GM18508 (cell line): ENCODE results near the gene LENG9.
"Not testable (repeated sequence)": the region's sequence is repeated elsewhere in the genome, so short reads cannot be mapped to it uniquely, and the experiment has no call there.

ENCODE experiments used
- ATAC-seq: cut with Tn5 transposase; IDR thresholded peaks from one replicate; pipeline ENCODE4 v1.9.1; 2021; ENCODE audit warnings: moderate number of reproducible peaks; ENCODE audit not compliant: insufficient read depth, unreplicated experiment

The LENG9 gene

DNA sequence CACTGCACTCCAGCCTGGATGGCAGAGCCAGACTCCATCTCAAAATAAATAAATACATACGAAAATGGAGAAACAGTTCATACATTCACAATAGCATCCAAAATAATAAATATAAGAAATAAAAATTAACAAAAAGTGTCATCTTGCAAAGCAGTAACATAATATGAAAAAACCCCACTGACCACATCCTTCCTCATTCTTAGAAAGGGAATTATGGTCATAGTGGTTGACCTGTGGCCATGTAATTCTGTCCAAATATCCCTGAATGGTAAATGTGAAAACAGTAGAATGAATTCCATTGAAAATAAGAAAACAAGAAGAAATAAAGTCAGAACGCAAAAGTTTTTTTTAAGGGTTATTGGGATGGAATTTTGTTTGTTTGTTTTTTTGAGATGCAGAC lies 16.5 kb upstream of the LENG9 start:
- no peak for ATAC-seq

DNA sequence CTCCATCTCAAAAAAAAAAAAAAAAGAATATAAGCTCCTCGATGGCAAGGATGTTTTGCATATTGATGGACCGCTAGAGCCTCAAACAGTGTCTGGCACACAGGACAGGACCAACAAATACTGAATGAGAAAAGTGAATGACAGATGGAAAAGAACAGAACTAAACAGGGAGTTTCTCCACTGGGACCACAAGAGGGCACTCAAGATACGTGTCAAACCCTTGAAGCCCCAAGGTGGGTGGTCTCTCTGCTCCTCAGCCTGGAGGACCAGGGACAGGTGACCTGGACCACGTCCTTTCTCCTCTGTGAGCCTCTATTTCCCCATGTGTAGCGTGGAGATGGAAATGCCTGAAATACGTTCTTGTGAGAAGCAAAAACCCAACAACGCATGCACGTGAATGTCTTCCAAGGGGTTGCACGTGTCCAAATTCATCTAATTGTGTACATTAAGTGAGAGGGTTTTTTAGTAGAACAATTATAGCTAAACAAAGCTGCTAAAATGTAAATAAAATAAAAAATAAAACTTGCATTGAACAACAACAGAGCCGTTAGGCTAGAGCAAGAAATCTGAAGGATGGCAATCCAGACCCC lies 15.2 kb upstream of the LENG9 start:
- no peak for ATAC-seq

DNA sequence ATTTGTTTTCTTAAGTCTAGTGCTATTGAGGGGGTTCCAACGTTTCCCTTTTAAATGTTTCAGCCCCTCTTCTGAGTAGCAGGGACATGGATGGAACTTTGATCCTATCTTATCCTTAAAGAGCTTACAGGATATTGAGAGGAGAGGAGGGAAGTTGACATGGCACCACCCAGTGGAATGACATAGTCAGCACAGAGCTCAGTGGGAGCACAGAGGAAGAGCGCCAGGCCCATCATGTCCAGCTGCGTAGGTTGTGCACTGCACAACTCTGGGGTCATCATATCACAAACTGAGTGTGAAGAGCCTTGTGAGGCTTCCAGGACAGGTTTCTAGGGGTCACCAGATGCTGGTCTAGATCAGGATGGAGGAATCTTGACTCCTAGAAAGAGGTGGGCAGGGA lies 14.1 kb upstream of the LENG9 start:
- no peak for ATAC-seq

DNA sequence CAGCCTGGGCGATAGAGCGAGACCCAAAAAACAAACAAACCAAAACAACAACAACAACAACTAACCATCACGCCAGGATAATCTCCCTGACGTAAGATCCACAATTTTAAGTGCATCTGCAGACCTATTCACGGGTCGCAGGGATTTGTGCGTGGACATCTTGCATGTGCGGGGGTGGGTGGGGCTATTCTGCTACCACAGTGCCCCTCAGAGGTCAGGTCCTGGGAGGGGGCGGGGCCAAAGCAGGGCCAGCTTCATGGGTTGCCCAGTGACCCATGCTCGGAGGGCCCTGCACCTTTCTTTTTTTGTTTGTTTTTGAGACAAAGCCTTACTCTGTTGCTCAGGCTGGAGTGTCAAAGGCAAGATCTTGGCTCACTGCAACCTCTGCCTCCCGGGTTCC lies 12.1 kb upstream of the LENG9 start:
- no peak for ATAC-seq

DNA sequence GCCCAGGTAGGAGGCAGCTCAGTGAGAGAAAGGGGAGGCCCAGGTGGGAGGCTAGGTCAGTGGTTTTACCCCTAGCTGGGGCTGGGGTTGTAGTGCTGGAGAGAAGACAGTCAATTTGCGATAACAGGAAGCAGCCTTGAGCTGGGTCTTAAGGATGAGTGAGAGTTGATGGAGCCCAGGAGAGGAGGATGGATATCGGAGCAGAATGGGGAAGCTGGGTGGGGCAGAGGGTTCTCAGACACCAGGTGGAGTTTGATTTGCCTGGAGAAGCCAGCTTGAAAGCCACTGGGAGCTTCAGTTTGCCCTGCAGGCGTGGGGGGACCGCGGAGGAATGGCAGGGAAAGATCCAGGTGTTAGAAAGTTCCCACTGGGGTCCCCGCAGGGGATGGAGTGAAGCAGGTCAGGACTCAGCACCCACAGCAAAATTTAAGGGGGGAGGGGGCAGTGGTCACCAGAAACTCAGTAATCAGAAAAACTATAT lies 10.4 kb upstream of the LENG9 start:
- no peak for ATAC-seq

DNA sequence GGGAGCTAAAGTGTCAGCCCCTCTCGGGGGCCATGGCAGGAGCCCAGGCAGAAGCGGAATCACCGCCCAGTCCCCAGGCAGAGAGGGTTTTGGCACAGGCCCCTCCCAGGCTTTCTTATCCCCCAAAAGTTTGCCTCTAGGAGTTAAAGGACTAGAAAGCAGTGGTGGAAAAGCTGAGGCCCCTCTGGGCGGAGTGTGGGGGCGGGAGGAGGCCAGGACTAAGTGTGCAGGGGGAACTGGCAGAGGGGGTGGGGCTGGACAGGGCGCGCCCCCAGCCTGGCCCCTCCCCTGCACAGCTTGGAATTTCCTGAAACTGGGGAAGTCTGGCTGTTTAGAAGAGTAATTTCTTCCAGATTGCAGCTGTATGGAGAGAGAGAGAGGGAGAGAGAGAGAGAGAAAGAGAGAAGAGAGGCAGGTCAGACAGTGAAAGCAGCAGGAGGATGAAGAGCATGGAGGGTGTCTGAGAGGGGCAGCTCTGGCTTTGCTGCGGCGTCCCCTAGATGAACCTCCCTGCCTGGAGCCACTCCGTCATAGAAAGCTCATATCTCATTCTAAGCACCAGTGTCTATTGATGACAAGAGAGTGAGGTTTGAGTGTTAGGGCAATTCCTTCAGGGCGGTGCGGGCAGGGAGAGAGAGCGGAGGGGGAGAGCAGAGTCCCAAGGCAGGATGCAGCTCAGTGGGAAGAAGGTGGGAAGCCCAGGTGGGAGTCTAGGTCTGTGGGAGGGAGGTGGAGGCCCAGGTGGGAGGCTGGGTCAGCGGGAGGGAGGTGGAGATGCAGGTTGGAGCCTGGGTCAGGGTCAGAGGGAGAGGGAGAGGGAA lies 9.7 kb upstream of the LENG9 start, which contains the start of gene CDC42EP5:
CDC42EP5 (minus strand) TSS at position 226 of the 821 bp plus-strand sequence. CDS start 7,749 bp downstream, outside the sequence.
- ATAC-seq = no peak

DNA sequence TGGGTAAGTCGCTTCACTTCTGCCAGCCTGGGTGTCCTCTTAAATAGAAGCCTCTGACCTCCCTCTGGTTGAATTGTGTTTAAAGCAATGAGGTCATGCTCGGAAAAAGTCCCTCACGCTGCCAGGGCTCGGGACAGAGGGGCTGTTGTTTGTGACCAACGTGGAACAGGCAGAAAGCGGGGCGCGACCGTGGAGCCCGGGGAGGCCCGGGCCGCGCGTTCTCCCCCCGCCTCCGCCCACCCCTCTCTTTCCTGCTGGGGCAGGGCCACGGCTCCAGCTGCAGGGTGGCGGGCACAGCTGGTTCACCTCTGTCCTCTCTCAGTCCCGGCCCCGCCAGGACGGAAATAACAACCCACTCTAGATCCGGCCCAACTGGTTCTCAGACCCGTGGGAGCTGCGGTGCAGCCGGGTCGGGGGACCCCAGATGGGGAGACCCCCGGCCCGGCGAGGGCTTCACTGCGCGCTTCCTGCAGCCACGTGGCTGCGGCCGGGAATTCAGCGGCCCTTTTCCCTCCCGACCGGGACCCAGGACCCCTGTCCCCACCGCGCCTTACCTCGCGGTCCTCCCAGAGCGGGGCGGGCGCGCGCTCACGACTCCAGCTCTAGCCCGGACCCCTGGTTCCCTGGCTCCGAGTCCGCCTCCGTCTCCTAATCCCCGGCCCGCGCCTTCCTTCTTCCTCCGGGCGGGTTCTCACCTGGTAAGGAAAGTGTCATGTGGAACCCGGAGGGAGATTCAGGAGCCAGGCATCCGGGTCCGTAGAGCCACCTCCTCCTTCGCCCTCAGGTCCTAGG lies 7.6 kb upstream of the LENG9 start:
- ATAC-seq = no peak

DNA sequence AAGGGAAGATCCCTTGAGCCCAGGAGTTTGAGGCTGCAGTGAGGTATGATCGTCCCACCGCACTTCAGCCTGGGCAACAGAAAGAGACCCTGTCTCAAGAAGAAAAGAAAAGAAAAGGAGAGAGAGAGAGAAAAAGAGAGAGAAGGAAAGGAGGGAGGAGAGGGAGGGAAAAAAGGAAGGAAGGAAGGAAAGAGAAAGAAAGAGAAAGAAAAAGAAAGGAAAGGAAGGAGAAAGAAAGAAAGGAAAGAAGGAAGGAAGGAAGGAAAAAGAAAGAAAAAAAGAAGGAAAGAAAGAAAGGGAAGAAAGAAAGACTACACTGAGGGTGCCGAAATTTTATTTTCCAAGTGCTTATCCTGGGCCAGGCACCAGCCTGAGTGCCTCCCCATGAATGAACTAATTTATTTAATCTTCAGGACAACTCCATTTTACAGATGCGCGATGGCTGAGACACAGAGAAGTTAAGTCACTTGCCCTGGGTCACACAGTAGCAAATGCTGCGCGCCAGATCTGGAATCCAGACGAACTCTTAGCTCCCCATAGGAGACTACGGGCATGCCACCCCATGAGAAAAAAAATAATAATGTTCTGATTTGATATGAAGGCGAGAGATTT lies 6.8 kb upstream of the LENG9 start:
- no peak for ATAC-seq

DNA sequence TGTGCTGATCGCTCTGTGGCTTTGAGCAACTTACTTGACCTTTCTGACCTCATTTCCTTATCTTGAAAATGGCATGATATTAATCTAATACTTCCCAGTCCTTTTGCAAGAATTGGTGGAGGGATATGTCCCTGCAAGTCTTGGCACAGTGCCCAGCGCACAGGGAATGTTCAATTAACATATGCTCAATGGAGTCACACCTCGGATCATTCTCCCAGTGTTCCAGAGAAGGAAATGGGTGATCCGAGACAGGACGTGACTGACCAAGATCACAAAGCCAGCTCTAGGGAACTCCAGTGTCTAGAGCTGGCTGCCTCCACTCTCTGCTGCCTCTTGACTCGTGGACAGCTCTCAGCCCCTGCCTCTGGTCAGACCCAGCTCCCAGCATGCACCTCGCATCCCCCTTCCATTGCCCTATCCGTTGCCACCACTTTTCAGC lies 5.9 kb upstream of the LENG9 start:
- no peak for ATAC-seq

DNA sequence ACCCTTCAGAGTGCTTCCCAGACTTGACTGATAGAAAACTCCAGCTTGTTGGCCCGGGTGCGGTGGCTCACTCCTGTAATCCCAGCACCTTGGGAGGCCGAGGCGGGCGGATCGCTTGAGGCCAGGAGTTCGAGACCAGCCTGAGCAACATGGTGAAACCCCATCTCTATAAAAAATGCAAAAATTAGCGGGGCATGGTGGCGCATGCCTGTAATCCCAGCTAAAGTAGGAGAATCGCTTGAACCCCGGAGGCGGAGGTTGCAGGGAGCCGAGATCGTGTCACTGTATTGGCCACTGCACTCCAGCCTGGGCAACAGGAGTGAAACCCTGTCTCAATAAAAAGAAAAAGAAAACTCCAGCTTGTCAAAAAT lies 2.5 kb upstream of the LENG9 start:
- ATAC-seq = not testable (repeated sequence)

DNA sequence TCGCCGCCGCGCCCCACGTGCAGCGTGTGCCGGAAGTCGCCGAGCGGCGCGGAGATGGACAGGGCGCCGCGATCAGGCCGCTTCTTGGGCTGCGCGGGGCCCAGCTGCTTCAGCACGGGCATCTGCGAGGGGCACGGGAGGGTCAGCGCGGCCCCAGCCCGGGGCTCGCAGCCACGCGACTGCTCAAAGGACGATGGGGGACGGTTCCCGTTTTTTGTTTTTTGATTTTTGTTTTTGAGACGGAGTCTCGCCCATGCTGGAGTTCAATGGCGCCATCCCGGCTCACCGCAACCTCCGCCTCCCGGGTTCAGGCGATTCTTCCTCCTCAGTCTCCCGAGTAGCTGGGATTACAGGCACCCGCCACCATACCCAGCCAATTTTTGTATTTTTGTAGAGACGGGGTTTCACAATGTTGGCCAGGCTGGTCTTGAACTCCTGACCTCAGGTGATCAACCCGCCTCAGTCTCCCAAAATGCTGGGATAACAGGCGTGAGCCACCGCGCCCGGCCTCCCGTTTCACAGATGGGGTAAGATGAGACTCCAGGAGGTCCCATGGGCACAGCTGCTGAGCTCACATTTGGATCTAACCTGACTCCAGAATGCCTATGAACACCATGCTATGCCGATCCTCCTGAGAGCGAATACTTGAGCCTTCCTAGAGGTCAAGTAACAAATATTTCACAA lies 2.0 kb upstream of the LENG9 start:
- ATAC-seq = no peak

DNA sequence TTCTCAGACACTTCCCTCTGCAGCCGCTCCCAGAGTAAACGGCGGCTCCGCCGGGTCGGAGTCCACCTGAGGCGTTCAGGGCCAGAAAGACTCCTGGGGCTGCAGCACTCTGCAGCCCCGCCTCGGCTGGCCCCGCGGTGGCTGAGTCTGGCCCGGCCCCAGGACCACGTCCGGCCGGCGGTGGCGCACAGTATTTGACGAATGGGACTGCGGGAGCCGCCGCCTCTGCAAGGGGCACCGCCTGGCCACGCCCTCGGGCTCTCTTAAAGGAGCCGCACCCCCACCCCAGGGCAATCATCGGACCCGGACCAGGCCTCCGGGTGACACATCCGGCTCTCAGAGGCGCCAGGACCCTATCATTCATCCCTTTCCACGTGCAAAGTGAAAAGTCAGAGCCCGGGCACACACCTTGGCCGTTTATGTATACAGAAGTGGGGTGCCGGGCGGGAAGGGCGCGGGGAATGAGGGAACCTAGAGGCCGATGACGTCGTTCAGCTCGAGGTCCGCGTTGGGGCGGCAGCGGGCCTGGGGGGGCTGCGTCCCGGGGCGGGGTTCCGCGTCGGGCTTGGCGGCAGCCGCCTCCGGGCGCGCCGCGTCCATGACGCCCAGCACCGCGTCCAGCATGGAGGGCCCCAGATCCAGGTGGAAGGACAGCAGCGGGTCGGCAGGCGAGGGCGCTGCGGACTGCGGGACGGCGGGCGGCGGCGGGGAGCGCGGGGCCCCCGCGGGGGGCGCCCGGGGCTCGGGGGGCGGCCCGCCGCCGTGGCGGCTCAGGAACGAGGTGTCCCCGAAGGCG lies 1.2 kb upstream of the LENG9 start:
- ATAC-seq = peak; percentile 28

DNA sequence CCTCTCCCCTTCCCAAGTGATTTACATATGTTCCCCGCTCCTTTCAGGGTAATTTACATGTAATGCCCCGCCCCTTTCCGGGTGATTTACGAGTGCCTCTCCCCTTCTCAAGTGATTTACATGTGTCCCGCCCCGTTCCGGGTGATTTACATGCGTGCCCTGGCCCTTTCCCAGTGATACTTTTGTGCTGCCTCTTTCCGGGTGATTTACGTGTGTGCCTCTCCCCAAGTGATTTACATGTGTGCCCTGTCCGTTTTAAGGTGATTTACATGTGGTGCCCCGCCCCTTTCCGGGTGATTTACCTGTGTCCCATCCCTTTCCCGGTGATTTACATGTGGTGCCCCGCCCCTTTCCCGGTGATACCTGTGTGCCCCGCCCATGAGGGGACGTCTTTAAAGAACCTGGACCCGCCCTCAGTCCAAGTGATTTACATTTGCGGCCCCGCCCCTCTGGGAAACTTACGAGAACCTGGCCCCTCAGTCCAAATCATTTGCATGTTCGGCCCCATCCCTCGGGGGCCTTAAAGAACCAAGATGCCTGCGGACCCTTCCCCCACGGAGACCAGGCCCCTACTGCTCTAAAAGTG lies 559 bp upstream of the LENG9 start:
- ATAC-seq = peak; percentile 26

DNA sequence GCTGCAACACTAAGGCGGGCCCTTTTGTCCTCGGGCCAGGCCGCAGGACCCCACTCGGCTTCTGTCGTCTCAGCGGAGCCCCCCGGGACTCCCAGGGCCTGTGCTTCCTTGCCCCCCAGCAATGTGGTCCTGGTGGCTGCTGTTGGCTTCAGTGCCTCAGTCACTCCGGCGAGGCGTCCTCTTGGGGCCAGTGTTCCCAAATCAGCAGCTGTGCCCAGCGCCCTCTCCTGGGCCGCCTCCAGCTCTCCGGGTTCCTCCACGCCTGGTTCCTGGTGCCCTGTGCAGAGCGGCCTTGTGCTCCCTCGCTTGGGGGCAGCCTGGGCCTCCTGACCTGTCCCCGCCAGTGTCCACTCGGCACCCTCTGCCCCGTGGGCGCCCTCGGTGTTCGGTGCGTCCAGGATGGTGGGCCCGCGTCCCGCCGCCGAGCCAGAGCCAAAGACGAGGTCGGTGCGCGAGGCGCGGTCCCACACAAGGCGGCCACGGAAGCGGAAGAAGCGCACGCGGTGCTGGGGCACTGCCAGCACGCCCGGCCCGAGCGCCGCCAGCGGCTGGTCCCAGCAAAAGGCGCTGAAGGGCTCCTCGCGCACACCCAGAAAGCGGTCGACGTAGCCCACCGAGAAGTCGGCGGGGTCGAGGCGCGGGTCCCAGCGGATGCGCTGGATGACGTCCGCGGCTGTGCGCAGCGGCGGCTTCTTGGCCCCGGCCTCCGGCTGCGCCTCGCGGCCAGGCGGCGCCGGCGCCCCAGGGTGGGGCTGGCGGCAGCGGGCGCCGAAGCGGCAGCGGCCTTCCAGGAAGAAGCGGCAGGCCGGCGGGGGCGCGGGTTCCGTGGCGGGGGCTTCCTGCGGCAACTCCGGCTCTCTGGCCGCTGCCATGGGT lies 685 bp downstream of the LENG9 start:
- ATAC-seq = no peak

DNA sequence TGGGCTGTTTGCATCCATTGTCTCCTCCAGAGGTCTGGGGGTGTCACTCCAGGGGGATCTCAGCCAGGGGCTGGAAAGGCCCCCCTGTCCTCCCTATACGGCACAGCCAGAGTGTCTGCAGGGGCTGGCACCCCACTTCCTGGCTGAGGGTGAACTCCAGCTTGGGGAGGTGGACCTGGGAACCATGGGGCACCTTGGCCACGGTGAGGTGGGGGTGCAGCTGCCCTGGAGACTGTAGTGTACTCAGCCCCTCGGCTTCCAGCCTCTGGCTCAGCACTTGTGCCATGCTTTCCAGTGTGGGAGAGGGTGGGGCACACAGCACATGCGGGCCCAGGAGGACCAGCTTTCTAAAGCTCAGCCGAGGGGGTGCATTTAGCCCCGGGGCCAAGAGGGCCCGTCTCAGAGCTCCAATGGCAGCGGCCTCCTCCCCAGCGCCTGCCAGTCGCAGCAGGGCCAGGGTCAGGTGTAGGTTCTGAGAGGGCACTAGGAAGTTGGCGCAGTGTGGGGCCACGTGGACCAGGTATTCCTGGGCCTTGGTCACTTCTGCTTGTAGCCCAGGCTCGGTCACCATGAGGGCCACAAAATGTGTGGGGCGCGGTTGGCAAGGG lies 1.4 kb downstream of the LENG9 start:
- no peak for ATAC-seq

DNA sequence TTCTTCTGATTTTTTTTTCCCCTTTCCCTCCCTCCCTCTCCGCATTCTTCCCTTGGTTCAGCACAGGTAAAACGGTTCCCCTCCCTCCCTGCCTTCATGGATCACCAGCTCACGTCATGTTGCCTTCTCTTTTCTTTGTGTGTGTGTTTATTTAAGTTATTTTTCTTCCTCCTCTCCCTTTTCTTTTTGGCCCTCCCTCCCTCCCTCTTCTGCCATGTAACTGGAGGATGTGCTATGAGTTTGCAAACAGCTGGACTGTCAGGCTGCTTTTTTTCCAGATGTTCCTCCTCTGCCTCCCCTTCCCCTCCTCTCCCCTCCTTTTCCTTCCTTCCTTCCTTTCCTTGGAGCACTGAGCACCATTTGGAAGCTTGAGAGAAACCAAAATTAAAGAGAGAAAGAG lies 2.0 kb downstream of the LENG9 start:
- ATAC-seq = no peak

DNA sequence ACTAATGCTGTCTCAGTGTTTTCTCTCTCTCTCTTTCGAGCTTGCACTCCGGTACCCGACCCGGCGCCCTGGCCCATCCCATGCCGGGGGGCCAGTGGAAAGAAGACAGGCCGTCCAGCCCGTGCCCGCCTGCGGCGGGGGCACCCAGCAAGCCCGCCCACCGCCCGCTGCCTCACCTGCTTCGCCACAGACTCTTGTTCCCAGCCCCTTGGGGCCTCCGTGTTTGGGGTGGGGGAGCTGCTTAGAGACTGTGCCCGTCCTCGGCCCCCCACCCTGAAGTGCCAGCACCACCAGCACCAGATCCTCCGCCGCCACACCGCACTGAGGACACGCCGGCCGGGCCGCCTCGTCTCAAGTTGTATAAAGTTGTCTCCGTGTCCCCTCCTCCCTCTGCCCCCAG lies 2.4 kb downstream of the LENG9 start:
- ATAC-seq = no peak
